ENCODE data around the gene BTBD2.

The BTBD2 gene

DNA sequence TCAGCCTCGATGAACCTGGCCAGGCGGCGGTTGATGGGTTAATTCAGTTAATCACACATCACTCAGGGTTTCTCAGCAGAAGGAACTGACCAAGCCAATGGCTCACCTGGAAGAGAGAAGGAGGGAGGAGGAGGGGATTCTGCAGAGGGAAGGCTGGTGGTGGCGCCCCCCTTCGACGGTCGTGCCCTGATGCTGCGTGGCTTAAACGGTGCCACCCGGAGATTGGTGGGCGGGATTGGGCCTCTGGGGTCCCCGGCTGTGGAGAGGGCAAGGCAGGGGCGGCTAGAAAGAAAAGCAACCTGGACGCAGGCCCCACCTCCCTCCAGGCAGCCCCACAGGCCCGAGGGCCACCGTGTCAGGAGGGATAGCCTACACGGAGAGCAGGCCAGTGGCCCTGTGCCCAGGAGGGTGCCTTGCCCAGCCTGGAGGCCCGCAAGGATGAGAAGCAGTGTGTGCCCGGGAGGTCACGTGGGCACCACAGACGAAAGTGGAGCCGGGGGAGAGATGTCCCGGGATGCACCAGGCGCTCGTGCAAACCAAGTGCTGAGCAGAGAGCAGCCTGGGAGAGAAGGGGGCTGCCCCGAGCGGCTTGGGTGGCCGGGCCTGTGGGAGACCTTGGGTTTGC is 58.5 kb downstream of the BTBD2 start:
- no peak for DNase-seq

DNA sequence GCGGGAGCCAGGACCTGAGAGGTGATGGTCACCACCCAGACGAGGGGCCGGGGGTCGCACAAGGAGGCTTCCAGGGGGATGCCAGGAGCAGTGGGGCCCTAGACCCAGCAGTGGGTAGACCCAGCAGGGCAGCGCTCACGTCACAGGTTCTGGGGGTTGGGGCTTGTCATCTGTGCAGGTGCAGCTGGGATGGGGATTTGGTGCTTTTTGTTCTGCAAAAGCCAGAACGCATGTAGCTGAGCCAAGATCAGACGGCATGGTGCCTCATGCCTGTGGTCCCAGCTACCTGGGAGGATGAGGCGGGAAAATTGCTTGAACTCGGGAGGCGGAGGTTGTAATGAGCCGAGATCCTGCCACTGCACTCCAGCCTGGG is 59.4 kb downstream of the BTBD2 start:
- no peak for DNase-seq

DNA sequence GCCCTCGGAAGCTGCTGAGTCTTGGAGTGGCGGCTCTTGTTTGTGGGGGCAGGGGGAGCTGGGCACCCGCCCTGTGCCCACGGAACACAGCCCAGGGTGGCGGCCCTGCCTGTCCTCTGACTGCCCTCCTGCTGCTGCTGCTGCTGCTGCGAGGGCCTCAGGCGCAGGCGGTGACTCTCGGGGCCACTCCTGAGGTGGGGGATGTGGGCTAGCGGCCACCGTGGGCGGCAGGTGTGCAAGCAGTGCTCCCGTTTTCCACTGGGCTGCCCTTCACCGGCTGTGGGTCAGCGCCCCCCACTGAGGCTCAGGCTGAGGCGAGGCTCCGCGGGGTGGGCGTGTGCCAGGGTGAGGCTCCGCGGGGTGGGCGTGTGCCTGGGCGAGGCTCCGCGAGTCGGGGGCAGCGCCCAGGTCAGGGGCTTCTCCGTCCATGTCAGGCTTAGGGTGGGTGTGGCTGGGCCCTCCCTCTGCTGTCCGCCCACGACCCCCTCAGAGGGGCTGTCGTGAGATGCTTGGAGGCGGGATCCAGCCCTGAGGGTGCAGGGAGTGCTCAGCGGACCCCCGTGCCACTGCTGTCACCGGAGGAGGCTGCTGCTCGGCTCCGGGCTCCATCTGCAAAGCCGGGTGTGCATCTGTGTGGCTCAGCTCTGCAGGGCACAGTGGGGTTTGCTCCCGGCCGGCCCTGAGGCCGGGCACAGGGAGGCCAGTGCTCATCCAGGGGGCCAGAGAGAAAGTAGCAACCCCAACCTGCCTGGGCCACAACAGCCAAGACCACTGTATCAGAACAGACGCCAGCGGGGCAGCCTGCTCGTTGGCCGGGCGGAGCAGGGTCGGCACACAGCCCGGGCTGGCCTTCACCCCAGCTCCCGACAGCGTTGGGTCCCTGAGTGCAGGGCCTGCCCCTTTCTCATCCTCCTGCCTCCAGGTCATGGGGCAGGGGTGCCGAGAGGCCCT is 60.1 kb downstream of the BTBD2 start:
- DNase-seq, result no peak

DNA sequence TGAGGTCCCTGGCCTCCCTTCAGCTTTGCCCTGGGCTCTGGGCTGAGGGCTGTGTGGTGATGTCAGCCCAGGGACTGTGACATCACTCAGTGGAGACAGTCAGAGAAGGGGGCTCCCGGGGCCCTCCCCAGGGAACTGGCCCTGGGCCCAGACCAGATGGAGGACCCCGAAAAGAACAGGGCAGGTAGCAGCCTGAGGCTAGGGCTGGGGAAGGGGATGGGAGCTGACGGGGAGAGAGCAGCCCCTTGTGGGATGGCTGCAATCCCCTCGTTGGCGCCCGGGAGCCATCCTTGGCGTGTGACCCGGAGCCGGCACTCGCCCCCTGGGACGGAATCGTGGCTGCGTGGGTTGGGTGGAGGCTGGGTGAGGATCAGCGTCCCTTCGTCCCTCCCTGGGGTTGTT is 61.0 kb downstream of the BTBD2 start:
- no peak for DNase-seq

DNA sequence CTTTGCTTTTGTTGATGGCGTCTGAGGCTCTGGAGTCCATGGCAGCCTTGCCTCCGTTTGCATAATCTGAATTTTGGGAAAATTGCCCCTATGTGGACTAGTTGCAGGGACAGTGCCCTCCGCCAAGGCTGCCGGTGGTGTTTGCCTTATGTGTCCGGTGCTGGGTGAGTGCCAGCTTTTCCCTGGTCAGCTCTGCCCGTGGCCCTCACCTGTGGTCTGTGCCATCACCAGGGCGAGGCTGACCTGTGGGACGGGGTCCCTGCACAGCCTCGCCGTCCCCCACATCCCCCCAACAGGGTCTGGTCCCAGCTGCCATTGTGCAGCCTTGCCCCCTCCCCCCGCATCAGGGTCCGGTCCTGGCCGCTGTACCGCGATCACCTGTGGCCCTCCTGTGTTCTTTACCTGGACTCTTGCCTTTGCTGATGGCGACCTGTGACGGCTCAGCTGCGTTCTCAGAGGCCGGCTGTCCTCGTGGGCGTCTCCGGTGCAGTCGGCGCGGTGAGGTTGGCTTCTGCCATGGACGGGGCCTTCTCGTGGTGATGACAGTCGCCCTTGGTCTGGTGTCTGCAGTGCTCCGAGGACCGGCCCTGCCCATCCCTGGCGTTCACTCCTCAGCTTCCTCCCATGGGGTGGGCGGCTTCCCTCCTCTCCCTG is 61.9 kb downstream of the BTBD2 start:
- no peak for DNase-seq

DNA sequence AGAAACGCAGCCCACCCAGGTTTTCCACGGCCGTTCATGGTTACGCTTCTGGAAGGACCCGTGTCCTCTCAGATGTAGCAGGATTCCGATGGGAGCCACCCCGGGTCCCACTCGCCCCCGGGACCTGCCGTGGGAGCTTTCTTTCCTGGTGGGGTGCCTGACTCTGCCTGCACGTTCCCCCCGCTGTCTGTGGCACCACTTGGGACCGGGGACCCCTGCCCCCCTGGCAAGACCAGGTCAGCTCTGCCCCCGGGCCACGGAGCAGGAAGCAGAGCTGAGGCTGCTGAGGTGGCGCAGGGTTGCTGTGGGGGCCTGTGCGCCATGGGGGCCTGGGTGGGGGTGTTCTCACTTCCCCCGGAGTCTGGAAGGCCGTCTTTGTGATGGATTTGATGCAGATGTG is 62.5 kb downstream of the BTBD2 start:
- no peak for DNase-seq

DNA sequence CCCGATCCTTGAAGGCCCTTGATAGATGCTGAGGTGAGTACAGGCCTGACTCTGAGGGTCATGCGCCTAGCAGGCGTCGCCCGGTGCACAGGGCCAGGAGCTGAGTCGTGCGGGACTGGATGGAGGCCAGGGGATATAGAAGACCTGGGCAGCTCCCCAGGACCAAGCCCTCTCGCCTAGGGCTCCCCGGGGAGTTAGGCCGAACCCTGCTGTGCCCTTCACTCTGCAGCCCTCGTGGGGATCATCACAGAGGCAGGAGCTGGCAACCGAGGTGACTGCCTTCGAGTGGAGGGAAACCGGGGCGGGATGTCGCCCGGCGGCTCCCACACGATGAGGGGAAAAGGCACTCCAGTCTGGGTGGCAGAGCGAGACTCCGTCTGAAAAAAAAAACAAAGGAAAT is 62.9 kb downstream of the BTBD2 start:
- DNase-seq, result no peak

DNA sequence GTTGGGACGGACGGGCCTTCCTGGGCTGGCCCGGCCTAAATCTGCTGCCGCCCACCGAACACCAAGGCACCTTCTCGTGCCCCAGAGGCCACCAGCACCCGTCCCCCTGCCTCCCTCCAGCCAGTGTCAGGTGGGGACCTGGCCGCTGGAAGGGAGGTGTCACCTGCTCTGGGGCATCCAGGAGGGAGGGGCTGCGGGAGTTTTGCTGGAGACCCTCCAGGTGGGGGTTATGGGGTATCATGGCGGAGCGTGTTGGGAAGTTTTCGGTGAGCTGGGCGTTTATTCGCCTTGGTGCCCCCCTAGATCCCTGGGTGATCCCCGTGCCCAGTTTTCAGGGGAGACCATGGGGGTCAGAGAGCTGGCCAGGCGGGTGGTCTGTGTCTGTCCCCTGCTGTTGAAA is 64.9 kb downstream of the BTBD2 start:
- no peak for DNase-seq

DNA sequence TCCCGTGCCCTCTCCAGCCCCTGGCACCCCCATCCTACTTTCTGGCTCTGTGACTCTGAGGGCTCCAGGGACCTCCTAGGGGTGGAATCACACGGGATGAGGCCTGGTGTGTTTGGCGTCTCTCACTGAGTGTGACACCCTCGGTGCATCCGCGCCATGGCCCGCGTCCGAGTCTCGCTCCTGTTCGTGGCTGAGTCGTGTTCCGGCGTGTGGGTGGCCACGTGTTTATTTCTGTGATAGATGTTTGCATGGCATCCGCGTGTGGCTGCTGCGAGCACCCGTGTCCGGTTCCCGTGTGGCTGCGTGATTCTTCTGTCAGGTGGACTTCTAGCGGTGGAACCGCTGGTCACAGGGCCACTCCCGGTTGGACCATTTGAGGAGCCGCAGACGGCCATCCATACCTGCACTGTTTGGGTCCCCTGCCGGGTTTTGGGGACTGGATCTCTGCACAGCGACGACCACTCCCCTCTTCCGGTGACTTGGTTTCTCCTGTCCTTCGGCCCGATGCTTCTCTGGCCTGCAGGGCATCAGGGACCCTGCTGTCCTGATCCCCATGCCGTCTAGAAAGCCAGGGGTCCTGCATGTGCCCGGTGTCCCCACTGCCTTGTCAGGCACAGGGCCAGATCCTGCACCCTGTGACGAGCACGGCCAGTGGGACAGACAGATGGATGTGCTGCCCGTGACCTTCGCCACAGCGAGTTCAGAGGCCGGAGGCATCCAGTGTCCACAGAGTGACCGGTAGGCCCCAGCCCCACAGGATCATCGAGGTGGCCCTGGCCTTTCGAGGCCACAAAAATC is 66.0 kb downstream of the BTBD2 start:
- no peak for DNase-seq

DNA sequence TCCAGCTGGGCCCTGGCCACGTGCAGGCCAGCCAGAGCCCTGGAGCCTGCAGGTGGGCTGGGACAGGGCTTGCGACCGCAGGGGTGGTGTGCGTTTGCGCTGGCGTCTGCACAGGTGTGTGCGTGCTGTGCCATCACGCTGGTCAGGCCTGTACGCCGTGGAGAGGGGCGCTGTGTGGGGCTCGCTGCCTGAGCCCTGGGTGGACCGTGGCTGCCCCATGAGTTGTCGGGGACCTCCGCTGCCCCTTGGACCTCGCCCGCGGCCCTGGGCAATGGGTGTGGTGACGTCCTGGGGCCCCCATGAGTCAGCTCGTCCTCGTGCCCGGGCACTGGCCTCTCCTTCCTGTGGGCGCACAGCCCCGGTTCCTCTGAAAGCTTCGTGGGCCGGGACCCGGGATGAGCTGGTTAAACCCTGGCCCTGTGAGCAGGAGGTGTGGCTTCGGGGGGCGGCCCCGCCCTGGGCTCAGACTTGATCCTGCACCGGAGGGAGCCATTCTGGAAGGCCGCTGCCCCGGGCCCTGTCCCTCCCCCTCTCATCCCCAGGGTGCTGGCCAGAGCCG is 67.8 kb downstream of the BTBD2 start:
- DNase-seq, result no peak

DNA sequence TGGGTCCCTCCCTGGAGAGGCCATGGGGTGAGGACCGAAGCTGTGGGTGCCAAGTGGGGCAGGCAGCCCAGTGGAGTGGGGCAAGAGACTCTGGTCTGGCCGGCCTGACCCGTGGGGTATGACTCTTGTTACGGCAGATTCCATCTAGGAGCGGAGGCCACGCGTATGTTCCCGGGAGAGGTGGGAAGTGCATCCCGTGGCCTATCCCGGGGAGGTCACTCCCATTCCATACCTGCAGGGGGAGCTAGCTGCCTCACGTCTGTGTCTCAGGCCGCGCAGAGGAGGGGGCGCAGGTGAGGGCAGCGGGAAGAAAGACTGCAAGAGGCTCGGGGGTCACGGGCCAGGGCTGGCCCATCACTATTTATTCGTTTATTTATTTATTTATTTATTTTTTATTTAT is 69.6 kb downstream of the BTBD2 start:
- DNase-seq, result no peak

DNA sequence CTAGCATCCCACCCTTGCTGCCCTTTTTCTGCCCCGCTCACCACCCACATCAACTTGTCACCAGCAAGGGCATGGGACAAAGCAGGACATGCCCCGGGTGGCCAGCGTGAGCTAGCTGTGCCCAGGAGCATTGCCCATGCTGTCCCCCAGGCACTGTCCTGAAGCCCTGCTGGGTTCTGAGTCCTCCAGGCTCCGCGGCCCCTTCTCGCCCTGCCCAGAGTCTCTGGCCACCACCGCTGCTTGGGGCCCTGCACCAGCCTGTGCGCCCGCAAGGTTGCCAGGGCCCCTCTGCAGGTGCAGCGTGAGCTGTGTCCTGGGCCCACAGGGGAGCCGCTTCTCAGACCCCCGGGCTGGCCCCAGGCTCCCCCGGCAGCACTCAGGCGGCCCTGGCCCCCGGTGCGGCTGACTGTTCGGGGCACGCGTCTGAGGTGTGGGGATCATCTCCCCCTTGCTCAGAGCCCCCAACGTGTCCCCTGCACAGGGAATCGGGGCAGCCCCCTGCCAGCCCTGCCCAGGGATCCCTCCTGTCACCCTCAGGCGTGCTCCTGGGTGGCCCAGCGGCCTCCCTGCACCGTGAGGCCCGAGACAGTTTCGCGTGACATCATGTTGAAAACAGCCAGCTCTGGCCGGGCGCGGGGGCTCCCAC is 70.5 kb downstream of the BTBD2 start:
- DNase-seq, result no peak

DNA sequence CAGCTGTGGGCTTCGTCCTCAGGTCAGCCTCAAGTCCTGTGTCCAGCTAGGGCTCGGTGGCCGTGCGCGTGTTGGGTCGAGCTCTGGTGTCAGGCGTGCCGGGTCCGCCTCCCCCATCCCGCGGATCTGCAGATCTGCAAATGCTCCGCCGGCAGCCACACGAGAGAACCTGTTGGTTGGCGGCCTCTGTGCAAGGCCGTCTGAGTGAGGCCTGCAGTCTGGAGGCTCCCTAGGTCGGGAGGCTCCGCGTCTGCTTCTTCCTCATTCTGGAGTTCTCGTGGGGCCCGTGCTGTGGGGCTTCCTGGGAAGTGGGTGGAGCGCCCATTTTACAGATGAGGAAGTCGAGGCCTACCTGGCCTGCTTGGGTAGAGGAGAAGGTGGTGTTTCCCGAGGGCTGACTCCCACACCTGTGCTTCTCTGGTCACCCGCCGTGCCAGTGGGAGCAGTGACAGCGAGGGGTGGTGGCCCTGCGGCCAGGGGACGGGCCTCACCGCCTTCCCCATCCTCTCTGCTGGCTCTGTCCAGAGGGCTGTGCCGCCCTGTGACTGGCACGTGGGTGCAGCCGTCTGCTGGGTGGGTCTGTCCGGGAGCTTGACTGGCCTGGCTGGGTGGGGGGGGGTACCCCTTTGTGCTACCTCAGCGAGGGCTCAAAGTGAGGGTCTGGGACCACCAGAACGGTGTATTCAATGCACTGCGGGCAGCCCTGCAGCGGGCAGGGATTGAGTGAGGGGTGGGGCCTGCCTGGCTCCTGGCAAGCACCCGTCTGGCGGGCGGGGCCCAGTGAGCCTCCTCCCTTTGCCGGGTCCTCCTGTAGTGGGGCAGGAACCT is 71.2 kb downstream of the BTBD2 start:
- DNase-seq, result no peak

DNA sequence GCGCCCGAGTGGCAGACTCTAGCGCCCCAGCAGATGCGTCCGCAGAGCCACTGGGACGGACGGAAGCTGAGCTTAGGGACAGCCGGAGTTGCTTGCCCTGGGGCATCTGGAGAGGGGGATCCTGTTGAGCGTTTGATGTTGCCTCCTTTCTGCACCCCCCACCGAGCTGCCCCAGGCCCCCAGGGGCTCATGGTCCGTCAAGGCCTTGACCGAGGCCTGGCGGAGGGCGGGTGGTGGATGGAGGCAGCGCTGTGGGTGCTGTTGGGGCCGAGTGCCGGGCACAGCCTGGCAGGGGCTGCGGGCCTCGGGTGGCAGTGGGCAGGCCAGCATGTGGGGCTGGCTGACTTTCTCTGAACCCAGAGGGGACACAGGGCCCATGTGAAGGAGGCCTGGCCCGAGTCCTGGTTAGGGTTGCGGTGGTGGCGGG is 71.8 kb downstream of the BTBD2 start:
- no peak for DNase-seq

DNA sequence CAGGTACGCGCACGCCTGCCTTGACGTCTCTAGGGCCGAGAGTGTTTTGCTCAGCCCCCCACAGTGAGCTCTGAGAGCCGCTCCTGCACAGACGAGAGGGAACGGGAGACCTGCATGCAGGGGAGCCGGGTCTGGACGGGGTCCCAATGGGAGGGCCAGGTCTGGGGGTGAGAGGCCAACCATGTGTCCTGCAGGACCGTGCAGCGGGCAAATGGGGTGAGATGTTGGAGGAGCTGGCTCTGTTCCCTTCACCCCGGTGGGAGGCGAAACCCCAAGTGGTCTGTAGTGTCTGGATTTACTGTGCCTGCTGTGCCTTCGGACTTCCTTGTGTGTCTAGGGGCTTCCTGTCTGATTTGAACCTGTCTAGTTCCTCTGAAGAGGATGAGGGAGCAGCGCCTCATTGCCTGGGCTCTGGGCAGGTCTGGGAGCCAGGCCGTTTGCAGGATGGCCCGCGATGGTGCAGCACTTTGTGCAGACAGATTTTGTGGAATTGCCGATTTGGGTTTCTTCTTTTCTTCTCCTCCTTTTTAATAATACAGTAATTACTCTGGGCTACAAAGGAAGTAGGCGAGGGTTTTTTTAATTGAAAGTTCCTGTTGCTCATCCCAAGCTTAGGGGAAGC is 72.5 kb downstream of the BTBD2 start:
- no peak for DNase-seq

DNA sequence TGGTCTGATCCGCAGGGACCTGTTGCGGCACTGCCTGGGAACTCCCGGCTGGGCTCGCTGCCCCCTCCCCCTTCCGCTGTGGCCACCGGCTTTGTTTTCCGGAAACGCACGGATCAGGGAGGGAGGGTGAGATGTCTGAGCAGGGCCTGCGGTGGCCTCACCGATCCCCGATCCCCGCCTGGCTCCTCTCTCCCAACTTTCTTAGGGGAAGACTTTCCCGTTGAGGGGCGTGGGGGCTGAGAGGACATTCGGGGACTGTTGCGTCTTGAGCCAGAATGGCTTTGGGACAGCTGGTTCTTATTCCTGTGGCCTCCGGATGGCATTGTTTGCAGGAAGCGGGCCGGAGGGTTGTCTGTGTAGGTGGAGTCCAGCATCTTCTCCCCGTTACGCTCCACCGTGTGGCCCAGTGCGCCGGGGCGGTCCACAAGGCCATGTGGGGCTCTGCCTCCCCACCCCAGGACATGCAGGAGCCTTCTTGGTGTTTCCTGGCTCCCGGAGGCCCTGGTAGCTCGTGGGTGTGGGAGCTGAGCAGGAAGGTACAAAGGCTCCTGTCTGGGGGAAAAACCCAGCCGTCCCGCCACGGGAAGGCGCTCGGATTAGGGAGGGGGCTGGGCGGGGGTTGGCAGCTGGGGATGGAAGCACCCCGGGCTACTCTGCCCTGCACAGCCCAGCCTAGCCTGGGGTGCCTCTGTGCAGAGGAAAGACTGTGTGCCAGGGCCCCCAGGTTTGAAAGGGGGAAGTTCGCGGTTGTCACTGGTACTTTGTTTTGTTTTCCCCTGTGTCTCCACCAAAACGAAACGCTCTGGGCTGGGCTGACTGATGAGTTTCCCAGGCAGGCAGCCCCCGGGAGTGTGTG is 73.2 kb downstream of the BTBD2 start:
- peak; percentile 57 to 63 for DNase-seq

DNA sequence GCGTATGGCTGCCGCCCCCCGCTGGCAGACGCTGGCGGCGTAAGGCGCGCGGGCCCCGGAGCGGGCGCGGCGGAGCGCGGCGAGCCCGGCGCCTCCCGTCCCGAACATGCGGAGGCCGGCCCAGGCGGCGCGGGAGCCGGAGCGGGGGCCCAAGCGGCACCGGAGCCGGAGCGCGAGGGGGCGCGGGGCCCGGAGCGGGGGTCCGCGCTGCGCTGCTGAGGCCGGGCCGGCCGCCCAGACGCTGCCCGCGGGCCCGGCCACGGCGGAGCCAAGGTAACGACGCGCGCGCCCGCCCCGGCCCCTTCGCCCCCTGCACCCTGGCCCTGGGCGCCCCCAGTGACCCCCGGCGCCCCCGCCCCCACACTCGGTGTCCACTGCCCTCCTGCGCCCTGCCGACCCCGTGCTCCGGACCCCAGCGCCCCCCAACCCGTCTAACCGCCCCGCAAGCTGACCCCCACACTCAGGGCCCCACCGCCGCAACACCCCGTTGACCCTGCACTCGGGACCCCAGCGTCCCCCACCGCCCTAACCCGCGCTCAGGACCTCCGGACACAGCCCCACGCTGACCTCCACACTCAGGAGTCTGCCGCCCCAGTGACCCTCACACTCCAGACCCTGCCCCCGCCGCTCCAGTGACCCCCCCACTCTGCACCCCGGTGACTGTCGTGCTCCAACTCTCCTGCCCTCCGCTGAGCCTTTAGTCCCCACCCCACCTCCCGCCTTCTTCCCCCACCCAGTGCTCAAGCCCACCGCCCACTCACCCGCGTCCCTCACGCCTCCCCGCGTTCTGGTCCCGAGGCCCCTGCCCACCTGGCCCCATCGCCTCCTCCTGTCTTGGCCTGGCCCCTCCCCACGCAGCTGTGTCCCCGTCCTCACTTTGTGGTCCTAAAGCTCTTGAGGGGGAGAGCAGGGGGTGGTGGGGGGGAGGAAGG is 74.1 kb downstream of the BTBD2 start, which contains the start of gene CSNK1G2:
TSS of gene CSNK1G2 (plus strand) at position 27 of the 932 bp plus-strand sequence. CDS start 28,601 bp downstream, outside the sequence.
- peak in 1 of 2 donors; percentile 26 for DNase-seq

DNA sequence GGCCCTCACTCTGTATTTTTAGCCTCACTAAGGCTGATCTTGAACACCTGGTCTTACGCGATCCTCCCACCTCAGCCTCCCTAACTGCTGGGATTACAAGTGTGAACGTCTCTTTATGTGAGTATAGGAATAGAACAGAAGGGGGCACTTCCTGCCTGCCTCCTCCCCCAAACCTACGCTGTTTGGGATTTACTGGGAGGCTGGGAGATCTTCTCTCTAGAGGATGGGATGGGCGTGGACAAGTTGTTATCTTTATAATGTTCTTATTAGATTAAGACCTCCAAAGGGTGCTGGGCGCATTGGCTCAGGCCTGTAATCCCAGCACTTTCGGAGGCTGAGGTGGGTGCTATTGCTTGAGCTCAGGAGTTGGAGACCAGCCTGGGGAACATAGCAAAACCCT is 77.4 kb downstream of the BTBD2 start:
- DNase-seq, result no peak

Measured in stimulated activated CD4-positive, alpha-beta T cell treated with anti-CD3 and anti-CD28 coated beads, Interleukin-2, amount 100 ng/mL, for 48 hours (primary cell).